CD4-positive, alpha-beta T cell treated with Interferon alpha-2 for 1 hour (primary cell): ENCODE data around the gene APLP2.
"Not testable (repeated sequence)": the region's sequence is repeated elsewhere in the genome, so short reads cannot be mapped to it uniquely, and the experiment has no call there.

Experiments used
- DNase-seq, 2 donors: peaks; one replicate each; pipeline ENCODE4 v3.0.0-alpha.2; 2020 to 2022

APLP2 gene

GRCh38 chr11:130178441-130179339, 109.0 kb downstream of the APLP2 start:
- no peak for DNase-seq

DNA sequence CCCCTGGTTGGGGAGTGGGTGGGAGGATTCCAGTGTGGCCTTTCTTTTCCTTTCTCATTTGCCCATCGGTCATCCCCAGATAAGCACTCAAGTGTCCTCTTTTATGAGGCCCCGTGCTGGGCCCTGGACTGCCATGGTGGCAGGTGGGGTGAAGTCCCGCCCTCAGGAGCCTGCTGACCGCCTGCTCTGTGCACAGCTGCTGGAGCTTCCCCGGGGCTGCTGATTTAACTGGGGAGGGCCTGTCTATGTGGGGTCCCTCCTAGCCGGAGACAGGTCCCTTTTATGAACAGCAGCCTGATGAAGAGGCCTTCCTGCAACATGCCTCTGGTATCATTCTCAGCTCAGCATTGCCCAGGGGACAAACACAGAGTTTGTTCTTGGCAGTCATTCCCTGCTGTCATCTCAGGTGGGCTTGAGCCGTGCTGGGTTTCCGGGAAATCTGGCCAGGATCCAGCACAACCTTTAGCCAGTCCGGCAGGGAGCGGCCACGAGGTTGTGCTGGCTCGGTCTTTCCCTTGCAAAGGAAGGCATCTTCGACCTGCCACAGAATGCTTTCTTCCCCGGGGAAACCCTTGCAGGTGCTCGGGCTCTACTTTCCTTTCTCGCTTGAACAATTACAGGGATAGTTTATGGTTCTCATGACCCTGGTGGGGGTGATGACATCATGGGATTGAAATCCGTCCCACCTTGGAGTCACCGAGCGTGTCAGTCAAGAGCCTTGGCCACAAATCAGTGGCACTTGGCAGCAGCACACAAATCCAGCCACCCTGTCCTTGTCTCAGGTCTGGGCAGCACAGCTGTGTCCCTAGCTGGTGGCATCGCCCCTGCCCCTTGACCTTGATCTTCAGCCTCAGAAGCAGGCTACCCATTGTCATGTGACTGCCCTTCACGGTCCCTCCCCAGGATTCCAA, 110.0 kb downstream of the APLP2 start:
- no peak for DNase-seq

DNA sequence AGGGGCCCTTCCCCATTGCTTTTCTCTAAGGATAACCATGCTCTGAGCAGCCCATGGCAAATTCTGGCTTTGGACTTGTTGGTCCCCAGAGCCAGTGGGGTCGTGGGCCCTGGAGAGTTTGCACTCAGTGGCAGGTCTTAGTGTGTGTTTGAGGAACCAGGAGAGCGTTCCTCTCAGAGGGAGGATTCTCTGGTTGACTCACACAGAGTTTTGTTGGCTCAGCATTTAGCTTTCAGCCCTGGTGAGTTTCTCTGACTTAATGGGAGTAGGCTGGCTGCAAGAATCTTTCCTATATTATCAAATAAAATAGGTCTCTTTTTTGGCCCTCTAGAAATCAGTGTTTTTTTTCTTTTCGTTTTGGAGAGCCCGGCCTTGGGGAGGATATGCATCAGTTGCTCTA, 110.8 kb downstream of the APLP2 start:
- DNase-seq = no peak

- DNase-seq = no peak
These were observed 111.2 kb downstream of the APLP2 start for GRCh38 chr11:130180896-130181294.

DNA sequence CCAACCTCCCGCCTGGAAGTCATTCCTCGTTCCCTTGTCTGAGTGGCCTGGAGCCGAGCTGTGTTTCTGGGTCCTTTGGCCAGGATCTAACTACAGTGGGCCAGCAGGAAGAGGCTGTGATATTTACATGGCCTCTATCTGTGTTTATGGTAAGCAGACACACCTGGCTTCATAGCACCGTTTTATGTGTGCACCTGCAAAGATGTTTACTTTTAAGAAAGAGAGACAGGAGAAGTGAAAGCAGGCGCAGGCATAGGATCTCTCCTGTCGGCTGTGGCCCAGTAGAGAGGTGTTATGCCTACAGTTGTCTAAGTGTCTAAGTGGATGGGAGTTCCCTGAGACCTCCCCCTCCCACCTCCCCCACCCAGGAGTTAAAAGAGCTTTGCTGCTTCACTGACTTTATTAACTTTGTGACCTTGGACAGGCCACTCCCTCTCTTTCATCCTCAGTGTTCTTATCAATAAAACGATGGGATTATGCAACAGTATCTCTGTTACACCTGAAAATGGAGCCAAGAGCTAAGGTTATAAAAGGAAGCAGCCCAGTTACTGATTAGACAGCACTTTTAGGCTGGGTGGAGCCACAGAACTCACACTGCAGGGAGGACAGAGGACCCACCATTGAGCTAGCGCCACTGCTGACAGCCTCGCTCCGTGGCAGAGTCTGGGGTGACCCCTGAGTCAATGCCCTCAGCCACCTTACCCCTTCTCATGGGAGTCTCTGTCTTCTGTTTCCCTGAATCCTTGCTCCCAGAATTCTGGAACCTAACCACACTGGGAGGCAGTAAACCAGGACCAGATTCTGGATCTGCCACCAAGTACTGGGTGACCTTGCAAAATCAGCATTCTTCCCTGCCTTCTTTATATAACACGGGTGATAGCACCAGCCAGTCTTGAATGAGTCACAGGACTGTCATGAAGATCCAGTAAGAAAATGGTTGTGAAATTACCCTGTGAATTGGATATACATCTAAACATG, 111.9 kb downstream of the APLP2 start:
- peak in 1 of 2 donors; percentile 26 for DNase-seq

- no peak for DNase-seq
These were observed 114.3 kb downstream of the APLP2 start for GRCh38 chr11:130183878-130184610.

GRCh38 chr11:130187096-130187495, 117.4 kb downstream of the APLP2 start:
- DNase-seq = no peak

DNA sequence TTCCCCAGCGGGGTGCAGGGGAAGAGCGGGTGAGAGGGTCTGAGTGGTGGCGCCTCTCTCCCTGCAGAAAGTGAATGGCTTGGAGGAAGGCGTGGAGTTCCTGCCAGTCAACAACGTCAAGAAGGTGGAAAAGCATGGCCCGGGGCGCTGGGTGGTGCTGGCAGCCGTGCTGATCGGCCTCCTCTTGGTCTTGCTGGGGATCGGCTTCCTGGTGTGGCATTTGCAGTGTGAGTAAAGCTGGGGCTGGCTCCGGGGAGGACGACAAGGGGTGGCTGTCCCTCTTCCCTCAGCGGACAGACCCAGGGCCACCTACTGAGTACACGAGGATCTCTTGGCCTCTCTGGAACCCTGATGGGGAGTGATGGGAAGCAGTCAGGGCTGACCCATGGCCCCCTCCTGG, 118.4 kb downstream of the APLP2 start:
- no peak for DNase-seq

GRCh38 chr11:130188585-130189347, 119.1 kb downstream of the APLP2 start:
- no peak for DNase-seq

DNA sequence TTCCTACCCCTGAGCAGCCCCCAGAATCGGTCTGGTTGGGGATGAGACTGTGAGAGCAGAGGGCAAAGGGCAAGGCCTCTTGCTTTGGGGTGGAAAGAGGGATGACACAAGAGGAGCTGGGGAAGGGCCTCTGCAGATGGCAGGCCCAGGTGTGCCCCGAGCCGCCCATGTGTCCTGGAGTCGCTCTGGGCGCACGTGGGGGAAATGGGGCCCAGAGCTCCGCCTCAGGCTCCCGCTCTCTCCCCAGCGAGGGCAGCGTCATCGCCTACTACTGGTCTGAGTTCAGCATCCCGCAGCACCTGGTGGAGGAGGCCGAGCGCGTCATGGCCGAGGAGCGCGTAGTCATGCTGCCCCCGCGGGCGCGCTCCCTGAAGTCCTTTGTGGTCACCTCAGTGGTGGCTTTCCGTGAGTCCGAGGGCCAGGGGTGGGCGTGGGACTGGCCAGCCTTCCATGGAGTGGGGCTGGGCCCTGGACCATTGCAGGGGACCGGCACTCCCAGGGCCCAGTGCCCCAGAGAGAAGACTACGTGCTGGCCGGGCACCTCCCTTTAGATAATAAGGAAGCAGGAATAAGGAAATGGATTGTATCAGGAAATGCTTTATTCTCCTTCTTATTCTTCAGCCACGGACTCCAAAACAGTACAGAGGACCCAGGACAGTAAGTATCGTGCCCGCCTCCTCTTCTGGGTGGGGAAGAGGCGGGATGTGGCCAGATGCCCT, 120.0 kb downstream of the APLP2 start:
- DNase-seq = no peak

DNA sequence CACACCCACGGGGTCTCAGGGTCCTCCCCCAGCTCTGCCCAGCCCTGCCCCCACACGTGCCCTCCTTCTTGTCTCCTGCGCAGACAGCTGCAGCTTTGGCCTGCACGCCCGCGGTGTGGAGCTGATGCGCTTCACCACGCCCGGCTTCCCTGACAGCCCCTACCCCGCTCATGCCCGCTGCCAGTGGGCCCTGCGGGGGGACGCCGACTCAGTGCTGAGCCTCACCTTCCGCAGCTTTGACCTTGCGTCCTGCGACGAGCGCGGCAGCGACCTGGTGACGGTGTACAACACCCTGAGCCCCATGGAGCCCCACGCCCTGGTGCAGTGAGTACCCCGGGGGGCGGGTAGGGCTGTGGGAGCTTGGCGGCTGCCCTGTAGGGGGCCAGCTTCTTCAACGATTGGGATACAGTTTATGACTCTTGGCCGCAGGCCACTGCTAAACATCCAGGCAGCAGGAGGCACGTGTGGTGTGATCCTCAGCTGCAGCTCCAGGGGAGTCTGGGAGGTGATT, 120.7 kb downstream of the APLP2 start:
- no peak for DNase-seq

DNA sequence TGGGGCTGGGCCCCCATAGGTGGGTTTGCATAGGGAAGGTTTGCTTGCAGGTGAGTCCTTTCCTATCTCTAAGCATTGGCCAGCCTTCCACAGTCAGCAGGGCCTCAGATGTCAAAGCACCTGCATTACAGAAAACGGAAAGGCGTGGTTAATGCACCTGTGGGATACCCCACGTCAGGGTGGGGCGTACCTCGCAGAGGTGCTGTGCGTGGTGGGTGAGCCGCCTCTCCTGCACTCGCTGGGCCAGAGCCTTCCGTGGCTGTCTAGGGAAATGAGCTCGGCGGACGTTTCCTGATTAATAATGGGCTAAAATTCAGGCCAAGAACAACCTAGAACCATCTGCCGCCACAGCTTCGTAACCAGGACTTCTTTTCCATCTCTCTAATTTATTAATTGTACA, 122.2 kb downstream of the APLP2 start:
- no peak for DNase-seq

GRCh38 chr11:130192845-130193267, 123.2 kb downstream of the APLP2 start:
- no peak for DNase-seq

- not testable (repeated sequence) for DNase-seq
These were observed 123.9 kb downstream of the APLP2 start for GRCh38 chr11:130193551-130193950.
